HG03378 (cell line): ENCODE data around the gene TMEM263.
A peak's percentile ranks its signal among the peaks of the same experiment; 100 is the strongest.
"Not testable (repeated sequence)": the region's sequence is repeated elsewhere in the genome, so short reads cannot be mapped to it uniquely, and the experiment has no call there.

Experiments
- ATAC-seq: cut with Tn5 transposase; IDR thresholded peaks from one replicate; pipeline ENCODE4 v1.9.1; 2021; ENCODE audit warnings: mild to moderate bottlenecking, moderate library complexity; ENCODE audit not compliant: unreplicated experiment

The TMEM263 gene

DNA sequence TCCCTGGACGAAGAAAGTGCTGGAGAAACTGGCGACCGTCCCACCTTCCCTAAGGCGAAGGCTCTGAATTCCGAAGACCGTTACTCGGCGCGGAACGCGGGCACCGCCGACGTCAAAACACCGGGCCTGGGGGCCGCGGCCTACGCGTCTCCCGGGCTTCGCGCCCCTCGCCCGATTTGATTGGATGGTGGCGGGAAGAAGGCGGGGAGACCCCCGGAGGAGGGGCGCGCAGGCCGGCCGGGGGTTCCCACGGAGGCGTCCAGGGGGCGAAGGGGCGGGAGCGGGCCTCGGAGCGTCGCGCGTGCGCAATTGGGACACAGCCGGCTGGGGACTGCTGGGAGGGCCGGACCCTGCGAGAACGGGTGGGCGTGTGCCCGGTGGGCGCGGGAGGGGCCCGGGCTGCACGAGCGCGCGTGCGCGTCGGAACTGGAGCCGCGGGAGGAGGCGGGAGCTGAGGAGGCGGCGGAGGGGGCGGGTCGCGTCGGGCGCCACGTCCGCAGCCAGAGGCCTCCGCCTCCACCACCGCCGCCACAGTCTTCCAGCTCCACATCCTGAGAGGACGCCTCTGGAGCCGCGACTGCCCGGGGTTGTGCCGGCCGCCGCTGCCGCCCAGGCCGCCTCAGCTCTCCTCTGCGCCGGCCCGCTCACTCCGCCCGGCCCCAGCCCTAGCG lies at the start of gene TMEM263:
Gene TMEM263, plus strand, starts transcription at position 531 of the 671 bp plus-strand sequence. CDS start 11,210 bp downstream, outside the sequence.
- ATAC-seq: peak; percentile 71

DNA sequence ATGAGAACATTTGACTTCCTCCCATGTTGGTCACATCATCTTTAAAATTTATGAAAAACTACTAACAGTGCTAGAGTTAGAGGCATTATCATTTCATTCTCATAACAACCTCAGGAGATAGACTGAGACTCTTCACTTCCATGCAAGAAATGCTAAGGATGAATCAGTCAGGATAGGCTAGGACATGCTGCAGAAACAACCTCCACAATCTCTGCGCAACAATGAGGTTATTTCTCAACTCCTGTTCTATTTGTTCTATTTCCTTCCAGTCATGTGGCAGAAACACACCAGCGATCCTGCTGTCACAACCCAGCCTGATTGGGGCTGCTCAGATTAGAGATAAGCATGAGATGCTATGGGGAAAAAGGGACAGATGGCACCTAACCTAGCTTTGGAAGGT lies 49.0 kb upstream of the TMEM263 start:
- ATAC-seq: no peak

DNA sequence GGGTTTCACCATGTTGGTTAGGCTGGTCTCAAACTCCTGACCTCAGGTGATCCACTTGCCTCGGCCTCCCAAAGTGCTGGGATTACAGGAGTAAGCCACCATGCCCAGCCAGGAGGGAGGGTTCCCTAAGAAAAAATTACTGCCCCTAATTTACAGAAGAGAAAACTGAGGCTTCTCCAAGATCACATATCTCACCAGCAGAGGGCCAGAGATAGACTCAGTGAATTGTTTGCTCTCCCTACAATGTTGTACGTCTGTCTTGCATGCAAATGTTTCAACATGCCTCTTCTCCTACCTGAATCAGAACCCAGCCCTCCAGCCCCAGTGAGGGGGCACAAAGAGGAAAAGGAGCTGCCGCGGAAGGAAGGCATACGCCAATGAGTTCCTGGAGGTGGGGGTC lies 48.3 kb upstream of the TMEM263 start:
- ATAC-seq: no peak

GRCh38 chr12:106907846-106908245 lies 47.9 kb upstream of the TMEM263 start:
- ATAC-seq: no peak

GRCh38 chr12:106908561-106908960 lies 47.1 kb upstream of the TMEM263 start:
- ATAC-seq: no peak

DNA sequence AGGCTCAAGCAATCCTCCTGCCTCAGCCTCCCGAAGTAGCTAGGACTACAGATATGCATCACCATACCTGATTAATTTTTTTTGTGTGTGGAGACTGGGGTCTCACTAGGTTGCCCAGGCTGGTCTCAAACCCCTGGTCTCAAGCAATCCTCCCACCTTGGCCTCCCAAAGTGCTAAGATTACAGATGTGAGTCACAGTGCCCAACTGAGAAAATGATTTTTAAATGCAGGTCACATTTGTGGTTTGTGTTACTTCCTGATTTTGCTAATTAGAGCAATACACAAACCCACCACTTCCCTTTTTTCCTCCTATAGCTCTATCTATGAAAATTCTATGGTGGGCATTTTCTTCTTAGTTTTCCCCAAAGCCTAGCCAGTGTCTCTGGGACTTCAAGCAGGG lies 45.5 kb upstream of the TMEM263 start:
- peak; percentile 79 for ATAC-seq

DNA sequence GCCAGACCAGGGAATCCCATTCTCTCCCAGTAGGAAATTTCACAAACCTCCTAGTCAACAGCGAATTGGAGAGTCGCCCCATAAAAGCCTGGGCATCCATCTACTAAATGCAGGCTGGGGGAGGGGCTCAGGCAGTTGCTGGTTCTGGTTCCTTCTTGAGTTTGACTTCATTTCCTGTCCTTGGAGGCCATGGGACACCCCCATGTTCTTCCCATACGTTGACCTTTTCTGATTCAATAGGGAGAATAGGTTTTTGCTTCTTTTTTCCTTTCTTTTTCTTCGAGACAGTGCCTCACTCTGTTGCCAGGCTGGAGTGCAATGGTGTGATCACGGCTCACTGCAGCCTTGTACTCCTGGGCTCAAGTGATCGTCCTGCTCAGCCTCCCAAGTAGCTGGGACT lies 44.1 kb upstream of the TMEM263 start:
- no peak for ATAC-seq

DNA sequence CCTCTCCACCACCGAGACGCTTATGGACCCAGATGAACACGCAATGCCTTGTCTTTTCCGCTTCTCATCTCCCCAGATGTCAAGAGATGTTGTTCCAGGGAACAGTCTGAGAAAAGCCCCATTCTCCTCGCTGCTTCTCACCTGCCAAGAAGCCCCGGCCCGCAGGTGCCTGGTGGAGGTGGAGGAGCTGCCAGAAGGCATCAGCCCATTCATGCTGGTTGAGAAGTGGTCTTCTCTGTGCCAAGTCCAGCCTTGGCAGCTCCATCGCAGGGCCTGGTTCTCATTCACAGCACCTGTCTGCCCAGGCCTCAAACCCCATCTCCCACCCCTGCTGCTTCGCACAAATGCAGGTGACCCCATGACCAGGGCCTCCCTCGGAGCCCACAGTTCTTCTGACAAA lies 42.3 kb upstream of the TMEM263 start:
- ATAC-seq: no peak

DNA sequence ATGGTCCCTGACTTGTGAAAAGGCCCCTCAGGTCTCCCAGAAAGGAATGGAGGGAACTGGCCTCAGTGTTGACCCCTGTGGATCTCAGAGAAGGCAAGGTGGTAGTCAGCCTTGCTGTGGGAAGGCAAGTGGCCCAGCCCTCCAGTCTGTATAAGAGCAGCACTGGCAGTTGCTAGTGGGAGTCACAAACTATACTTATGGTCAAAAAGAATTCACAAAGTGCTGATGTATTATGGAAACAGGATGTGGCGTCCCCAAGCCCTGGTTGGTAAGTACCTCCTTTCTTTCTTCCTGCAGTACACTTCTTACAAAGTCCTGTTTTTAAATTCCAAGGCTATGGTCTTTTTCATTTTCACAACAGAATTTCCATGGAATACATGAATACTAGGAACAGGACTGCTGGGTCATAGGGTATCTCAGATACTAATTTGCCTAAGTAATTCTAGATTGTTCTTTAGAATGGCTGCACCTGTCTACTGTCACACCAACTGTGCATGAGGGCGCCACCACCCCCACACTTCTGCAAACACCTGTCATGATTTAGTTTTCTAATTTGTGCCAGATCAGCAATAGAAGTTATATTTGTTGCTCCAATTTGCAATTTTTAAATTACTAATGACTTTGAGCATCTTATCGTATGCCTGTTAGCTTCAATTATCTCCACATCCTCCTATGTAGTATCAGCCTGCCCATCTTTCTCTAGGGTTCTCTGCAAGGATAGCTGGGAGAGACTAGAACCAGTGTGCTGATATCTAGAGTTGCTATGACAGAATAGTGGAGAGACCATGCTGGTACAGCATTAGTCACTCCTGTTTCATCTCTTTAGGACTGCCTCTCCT lies 40.7 kb upstream of the TMEM263 start:
- peak; percentile 74 for ATAC-seq

- ATAC-seq: no peak
Observed at GRCh38 chr12:106915635-106916026, 40.1 kb upstream of the TMEM263 start.

GRCh38 chr12:106917503-106917902 lies 38.2 kb upstream of the TMEM263 start:
- ATAC-seq: no peak

GRCh38 chr12:106918746-106919145 lies 37.0 kb upstream of the TMEM263 start:
- ATAC-seq: no peak

- no peak for ATAC-seq
Observed at GRCh38 chr12:106919910-106920544, 35.7 kb upstream of the TMEM263 start.

GRCh38 chr12:106921976-106922375 lies 33.7 kb upstream of the TMEM263 start:
- ATAC-seq: not testable (repeated sequence)

DNA sequence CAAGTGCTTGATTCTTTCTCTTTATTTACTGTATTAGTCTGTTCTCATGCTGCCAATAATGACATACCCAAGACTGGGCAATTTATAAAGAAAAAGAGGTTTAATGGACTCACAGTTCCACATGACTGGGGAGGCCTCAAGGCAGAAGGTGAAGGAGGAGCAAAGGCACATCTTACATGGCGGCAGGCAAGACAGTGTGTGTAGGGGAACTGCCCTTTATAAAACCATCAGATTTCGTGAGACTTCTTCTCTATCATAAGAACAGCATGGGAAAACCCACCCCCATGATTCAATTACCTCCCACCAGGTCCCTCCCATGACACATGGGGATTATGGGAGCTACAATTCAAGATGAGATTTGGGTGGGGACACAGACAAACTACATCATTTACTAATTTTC lies 32.1 kb upstream of the TMEM263 start:
- not testable (repeated sequence) for ATAC-seq

- ATAC-seq: no peak
Observed at GRCh38 chr12:106924268-106924861, 31.3 kb upstream of the TMEM263 start.

GRCh38 chr12:106926657-106927056 lies 29.1 kb upstream of the TMEM263 start:
- no peak for ATAC-seq

DNA sequence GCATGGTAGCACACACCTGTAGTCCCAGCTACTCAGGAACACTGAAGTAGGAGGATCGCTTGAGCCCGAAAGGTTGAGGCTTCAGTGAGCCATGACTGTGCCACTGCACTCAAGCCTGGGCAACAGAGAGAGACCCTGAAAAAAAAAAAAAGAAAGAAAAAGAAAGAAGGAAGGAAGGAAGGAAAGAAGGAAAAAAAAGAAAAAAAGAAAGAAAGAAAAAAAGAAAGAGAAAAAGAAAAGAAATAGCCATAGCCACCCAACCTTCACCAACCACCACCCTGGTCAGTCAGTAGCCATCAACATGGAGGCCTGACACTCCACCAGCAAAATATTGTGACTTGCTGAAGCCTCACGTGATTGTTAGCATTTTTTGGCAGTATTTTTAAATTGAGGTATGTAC lies 21.4 kb upstream of the TMEM263 start:
- no peak for ATAC-seq

DNA sequence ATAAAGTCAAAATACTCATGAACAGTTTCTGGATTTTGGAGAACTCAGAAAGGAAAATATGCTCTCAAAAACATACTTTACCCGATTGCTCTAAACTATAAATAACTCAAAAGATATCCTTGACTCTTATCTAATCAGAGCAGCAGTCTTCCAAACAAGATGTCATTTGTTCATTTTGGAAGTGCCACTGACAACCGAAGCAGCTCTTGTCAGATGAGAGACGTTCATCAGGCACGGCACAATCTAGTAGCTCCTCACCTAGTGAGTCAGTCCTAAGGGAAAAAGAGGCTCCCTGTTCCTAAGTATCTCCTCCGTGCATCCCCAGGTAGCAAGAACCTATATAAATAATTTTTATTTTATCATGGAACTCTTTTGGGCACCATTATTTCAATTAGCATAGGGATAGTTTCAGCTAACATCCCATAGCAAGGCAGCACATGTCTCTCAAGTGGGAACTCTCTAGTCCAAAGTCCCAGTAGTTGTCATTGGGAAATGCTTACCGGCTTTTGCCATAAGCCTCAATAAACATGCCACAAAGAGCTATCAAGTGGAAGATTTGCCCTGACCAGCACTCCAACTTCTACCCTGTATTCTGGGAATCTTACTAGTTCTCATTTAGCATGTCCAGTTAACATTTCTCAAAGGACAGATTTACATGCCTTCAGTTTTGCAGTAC lies 14.1 kb upstream of the TMEM263 start:
- ATAC-seq: no peak

- no peak for ATAC-seq
Observed at GRCh38 chr12:106942775-106943174, 12.9 kb upstream of the TMEM263 start.
